NOMO-1 (cell line): ENCODE results near the gene OPCML.
A peak's percentile ranks its signal among the peaks of the same experiment; 100 is the strongest.

Source experiments
- DNase-seq, 2 experiments: peaks; one replicate each; lab custom pipeline; 2025; ENCODE audit not compliant: unreplicated experiment in 2 of 2; lab: John Stamatoyannopoulos, UW

The OPCML gene

GRCh38 chr11:133082841-133083488 lies 449.3 kb downstream of the OPCML start:
- peak; percentile 31 to 33 for DNase-seq

GRCh38 chr11:133082453-133082781 lies 449.9 kb downstream of the OPCML start:
- no peak for DNase-seq

GRCh38 chr11:133081730-133082452 lies 450.4 kb downstream of the OPCML start:
- DNase-seq = no peak

GRCh38 chr11:133081020-133081419 lies 451.3 kb downstream of the OPCML start:
- no peak for DNase-seq

GRCh38 chr11:133078591-133079404 lies 453.5 kb downstream of the OPCML start:
- peak; percentile 20 to 34 for DNase-seq

- DNase-seq = no peak
Measured at GRCh38 chr11:133078012-133078411, 454.3 kb downstream of the OPCML start.

- no peak for DNase-seq
Measured at GRCh38 chr11:133075351-133075750, 456.9 kb downstream of the OPCML start.

- no peak for DNase-seq
Measured at GRCh38 chr11:133072858-133073582, 459.3 kb downstream of the OPCML start.

GRCh38 chr11:133072378-133072777 lies 459.9 kb downstream of the OPCML start:
- no peak for DNase-seq

GRCh38 chr11:133070791-133071190 lies 461.5 kb downstream of the OPCML start:
- DNase-seq = no peak

- DNase-seq = no peak
Measured at GRCh38 chr11:133070021-133070713, 462.1 kb downstream of the OPCML start.

GRCh38 chr11:133065847-133066485 lies 466.3 kb downstream of the OPCML start:
- no peak for DNase-seq

- DNase-seq = no peak
Measured at GRCh38 chr11:133064961-133065360, 467.3 kb downstream of the OPCML start.

GRCh38 chr11:133064152-133064877 lies 468.0 kb downstream of the OPCML start:
- no peak for DNase-seq

- DNase-seq = no peak
Measured at GRCh38 chr11:133058501-133058900, 473.8 kb downstream of the OPCML start.

- DNase-seq = no peak
Measured at GRCh38 chr11:133053124-133053776, 479.1 kb downstream of the OPCML start.

- no peak for DNase-seq
Measured at GRCh38 chr11:133052537-133052936, 479.8 kb downstream of the OPCML start.

- DNase-seq = no peak
Measured at GRCh38 chr11:133049244-133050019, 482.9 kb downstream of the OPCML start.
